ENCODE measurements around the gene PGRMC1.

DNA sequence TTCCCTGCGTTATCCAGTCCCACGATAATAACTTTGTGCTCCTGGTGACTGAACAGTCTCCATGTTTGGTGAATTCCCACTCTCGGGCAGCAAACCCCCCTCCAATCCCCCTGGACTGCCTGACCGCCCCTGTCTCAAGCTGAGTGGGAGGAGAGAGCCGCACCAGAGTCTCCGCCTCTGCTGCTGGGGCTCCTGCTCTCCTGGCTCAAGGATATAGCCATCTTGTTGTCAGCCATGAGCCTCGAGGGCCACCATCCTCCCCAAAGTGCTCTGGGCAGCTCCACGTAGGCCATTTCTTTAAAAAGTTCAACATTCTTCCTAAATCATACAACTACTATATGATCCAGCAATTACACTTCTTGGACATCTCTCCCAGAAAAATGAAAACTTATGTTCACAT lies 49.3 kb upstream of the PGRMC1 start:
- TF ChIP-seq, protein P1, sequence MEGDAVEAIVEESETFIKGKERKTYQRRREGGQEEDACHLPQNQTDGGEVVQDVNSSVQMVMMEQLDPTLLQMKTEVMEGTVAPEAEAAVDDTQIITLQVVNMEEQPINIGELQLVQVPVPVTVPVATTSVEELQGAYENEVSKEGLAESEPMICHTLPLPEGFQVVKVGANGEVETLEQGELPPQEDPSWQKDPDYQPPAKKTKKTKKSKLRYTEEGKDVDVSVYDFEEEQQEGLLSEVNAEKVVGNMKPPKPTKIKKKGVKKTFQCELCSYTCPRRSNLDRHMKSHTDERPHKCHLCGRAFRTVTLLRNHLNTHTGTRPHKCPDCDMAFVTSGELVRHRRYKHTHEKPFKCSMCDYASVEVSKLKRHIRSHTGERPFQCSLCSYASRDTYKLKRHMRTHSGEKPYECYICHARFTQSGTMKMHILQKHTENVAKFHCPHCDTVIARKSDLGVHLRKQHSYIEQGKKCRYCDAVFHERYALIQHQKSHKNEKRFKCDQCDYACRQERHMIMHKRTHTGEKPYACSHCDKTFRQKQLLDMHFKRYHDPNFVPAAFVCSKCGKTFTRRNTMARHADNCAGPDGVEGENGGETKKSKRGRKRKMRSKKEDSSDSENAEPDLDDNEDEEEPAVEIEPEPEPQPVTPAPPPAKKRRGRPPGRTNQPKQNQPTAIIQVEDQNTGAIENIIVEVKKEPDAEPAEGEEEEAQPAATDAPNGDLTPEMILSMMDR (IDR thresholded peaks at IDR 0.05): no peak
- no peak for TF ChIP-seq POLR2A (IDR thresholded peaks at IDR 0.05)
